Epithelial cell of esophagus (primary cell): ENCODE measurements around the gene TOMT.
A peak's percentile ranks its signal among the peaks of the same experiment; 100 is the strongest.
"Not testable (repeated sequence)": the region's sequence is repeated elsewhere in the genome, so short reads cannot be mapped to it uniquely, and the experiment has no call there.

Source experiments
- DNase-seq: peaks from one replicate; pipeline ENCODE4 v3.0.0; 2010; ENCODE audit warnings: low read depth
- H3K4me3 ChIP-seq: 2 replicates; pipeline ENCODE4 v1.5.1; 2011; ENCODE audit warnings: mild to moderate bottlenecking, low read length, control low read depth
- TF ChIP-seq, protein P1 (sequence below): IDR thresholded peaks from 2 replicates; pipeline ENCODE4 v1.5.1; 2011; ENCODE audit warnings: low read depth, mild to moderate bottlenecking, low read length, control low read depth, inconsistent platforms; ENCODE audit not compliant: insufficient read depth; ENCODE audit errors: missing control alignments

Gene TOMT

DNA sequence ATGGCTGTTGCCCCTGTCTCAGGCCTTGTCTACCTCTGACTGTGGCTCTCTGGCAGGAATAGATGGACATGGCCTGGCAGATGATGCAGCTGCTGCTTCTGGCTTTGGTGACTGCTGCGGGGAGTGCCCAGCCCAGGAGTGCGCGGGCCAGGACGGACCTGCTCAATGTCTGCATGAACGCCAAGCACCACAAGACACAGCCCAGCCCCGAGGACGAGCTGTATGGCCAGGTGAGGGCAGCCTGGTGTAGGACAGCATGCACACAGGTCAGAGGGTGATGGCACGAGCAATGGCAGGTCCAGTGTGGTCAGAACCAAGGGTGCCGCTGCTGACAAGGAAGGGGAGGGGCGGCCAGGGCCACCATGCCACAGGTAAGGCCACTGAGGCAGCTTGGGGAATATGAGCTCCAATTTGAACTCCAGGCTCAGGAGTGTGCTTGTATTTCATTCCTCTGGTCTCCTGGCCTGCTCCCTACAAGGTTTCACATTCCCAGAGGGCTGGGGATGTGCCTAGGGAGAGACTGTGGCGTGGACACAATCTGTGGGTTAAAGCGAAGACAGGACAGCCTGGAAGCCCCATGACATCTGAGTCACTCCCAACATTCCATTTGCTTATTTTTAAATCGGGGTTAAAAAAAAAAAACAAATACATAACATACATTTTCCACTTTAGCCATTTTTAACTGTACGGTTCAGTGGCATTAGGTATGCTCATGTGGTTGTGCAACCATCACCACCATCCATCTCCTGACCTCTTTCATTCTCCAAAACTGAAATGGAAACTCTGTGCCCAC lies 30.4 kb downstream of the TOMT start:
- no peak overlapping the region for H3K4me3 ChIP-seq
- TF ChIP-seq, protein P1, sequence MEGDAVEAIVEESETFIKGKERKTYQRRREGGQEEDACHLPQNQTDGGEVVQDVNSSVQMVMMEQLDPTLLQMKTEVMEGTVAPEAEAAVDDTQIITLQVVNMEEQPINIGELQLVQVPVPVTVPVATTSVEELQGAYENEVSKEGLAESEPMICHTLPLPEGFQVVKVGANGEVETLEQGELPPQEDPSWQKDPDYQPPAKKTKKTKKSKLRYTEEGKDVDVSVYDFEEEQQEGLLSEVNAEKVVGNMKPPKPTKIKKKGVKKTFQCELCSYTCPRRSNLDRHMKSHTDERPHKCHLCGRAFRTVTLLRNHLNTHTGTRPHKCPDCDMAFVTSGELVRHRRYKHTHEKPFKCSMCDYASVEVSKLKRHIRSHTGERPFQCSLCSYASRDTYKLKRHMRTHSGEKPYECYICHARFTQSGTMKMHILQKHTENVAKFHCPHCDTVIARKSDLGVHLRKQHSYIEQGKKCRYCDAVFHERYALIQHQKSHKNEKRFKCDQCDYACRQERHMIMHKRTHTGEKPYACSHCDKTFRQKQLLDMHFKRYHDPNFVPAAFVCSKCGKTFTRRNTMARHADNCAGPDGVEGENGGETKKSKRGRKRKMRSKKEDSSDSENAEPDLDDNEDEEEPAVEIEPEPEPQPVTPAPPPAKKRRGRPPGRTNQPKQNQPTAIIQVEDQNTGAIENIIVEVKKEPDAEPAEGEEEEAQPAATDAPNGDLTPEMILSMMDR: no peak
- DNase-seq: no peak

DNA sequence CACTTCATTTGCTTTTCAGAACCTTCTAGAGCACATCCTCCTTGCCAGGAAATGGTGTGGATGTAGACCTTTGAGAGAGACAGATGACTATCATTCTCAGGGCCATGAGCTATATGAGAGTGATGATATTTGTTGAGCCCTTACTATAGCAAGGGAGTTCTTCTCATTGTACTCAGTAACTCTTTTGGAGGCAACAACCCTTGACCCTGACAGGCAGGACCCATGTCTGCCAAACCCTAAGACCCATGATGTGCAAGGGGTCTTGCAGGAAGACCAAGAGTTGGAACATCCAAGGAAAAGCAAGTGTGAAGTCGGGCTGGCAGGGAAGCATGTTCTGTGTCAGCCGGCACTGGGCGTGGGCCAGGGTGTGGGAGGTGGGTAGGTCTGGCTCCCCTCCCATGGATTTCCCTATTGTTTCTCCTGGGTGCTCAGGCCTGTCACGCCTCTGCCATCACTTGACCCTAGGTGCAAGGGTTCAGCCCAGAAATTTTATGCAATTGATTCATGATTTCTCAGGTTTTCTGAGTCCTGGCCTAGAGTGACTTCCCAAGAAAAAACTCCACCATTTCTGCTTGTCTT lies 31.0 kb downstream of the TOMT start:
- TF ChIP-seq, protein P1: no peak
- H3K4me3 ChIP-seq: no peak overlapping the region
- DNase-seq: peak; percentile 66

DNA sequence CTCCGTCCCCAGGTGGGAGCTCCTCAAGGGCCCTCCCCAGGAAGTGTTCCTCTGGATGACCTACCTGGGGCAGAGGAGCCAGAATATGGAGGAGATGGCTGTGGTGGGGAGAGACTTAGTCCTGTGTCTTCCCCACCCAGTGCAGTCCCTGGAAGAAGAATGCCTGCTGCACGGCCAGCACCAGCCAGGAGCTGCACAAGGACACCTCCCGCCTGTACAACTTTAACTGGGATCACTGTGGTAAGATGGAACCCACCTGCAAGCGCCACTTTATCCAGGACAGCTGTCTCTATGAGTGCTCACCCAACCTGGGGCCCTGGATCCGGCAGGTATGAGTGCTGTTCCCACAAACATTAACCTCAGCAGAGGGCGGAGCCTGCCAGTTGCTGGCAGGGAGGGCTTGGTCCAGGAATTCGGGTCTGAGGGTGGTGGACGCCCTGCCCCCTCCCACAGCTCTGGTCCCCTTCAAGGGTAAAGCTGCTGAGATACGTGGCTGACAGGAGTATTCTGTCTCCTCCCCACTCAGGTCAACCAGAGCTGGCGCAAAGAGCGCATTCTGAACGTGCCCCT lies 33.2 kb downstream of the TOMT start:
- no peak for DNase-seq
- TF ChIP-seq, protein P1: no peak
- no peak overlapping the region for H3K4me3 ChIP-seq

DNA sequence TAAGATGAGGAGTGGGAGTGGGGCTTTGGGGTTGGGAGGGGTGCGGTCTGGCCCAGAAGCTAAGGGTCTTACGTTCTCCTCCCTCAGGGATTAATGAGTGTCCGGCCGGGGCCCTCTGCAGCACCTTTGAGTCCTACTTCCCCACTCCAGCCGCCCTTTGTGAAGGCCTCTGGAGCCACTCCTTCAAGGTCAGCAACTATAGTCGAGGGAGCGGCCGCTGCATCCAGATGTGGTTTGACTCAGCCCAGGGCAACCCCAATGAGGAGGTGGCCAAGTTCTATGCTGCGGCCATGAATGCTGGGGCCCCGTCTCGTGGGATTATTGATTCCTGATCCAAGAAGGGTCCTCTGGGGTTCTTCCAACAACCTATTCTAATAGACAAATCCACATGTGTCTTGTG lies 33.8 kb downstream of the TOMT start:
- DNase-seq: no peak
- TF ChIP-seq, protein P1: no peak
- H3K4me3 ChIP-seq: no peak overlapping the region

DNA sequence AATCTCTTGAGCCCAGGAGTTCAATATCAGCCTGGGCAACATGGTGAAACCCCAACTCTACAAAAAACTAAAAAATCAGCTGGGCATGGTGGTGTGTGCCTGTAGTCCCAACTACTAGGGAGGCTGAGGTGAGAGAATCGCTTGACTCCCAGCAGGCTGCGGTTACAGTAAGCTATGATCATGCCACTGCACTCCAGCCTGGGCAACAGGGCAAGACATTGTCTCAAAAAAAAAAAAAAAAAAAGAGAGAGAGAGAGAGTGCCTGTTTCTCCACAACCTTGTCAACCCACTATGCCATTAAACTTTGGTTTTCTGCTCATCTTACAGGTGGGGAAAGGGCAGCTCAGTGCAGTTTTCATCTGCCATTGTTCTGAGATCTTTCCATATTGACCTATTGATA lies 34.9 kb downstream of the TOMT start:
- no peak overlapping the region for H3K4me3 ChIP-seq
- no peak for DNase-seq
- TF ChIP-seq, protein P1: no peak

DNA sequence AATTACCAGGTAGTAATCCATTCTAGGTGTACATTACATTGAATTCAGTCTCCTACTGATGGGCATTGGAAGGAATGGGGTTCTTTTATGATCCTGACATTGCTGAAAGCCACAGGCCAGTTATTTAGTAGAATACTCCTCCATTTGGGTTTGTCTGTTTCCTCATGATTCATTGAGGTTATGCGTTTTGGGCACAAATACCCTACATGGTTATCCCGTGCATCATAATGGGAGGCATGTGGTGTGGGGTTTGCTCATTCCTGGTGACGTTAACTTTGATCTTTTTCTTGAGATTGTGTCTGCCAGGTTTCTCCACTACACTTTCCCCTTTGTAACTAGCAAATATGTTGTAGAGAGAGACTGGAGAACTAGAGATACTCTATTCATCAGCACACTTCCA lies 35.3 kb downstream of the TOMT start:
- DNase-seq: peak; percentile 90
- TF ChIP-seq, protein P1: no peak

DNA sequence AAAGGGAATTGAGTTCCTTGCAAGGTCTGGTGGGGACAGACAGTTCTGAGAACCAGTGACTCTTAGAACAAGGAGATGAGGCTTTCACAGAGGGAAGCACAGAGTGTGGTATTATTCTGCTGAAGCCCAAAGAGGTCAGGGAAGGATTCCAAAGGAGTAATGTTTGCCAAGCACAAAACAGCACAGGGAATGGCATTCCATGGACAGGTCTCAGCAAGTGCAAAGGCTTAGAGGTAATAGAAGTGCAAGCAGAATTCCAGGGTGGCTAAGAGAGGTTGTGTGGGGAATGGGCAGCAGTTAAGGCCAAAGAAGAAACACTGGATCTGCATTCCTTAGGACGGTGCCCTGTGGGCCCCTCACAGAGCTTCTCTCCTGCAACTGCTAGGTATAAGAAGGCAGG lies 36.4 kb downstream of the TOMT start:
- H3K4me3 ChIP-seq: not testable (repeated sequence)
- peak; percentile 90 for DNase-seq

More for the DNA sequence above, 35.3 kb downstream of the TOMT start:
- no peak overlapping the region for H3K4me3 ChIP-seq

DNA sequence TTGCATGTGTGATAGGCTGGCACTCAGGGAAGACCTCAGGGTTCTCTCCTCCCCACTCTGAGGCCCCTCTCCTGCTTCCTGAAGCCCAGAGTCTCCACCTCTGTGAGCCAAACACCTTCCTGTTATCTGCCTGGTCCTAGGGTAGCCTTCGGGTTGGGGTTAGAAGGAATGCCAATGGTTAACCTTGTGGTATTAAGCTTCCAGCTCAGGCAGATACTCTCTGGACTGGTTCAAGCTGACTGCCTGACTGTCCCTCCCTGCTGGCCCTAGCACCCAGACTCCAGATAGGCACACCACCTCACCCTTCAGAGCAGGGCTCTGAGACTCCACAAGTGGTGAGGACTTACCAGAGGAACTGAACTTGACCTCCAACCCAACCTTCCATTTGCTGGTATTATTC lies 36.8 kb downstream of the TOMT start:
- not testable (repeated sequence) for H3K4me3 ChIP-seq, DNase-seq
